GM06990 (cell line): Measurements from ENCODE around the gene AHRR.

ENCODE experiments used
- DNase-seq: peaks from one replicate; pipeline ENCODE4 v3.0.0-alpha.2; 2011; ENCODE audit not compliant: insufficient read length; ENCODE audit errors: extremely low read depth
- H3K27me3 ChIP-seq: replicated peaks from 2 replicates; pipeline ENCODE4 v1.6.0; 2011; ENCODE audit warnings: low read length; ENCODE audit not compliant: control insufficient read depth, insufficient read depth
- H3K36me3 ChIP-seq: 2 replicates; pipeline ENCODE4 v1.5.1; 2011; ENCODE audit warnings: low read length; ENCODE audit not compliant: control insufficient read depth, insufficient read depth
- H3K4me3 ChIP-seq: replicated peaks from 2 replicates; pipeline ENCODE4 v1.5.1; 2011; ENCODE audit warnings: low read depth, mild to moderate bottlenecking, control low read depth, low read length
- TF ChIP-seq, protein P1 (sequence below): IDR thresholded peaks from 2 replicates; pipeline ENCODE4 v1.5.1; 2011; ENCODE audit warnings: low read length, control low read depth, mild to moderate bottlenecking, inconsistent platforms; ENCODE audit not compliant: insufficient read depth, poor library complexity, severe bottlenecking

AHRR gene

DNA sequence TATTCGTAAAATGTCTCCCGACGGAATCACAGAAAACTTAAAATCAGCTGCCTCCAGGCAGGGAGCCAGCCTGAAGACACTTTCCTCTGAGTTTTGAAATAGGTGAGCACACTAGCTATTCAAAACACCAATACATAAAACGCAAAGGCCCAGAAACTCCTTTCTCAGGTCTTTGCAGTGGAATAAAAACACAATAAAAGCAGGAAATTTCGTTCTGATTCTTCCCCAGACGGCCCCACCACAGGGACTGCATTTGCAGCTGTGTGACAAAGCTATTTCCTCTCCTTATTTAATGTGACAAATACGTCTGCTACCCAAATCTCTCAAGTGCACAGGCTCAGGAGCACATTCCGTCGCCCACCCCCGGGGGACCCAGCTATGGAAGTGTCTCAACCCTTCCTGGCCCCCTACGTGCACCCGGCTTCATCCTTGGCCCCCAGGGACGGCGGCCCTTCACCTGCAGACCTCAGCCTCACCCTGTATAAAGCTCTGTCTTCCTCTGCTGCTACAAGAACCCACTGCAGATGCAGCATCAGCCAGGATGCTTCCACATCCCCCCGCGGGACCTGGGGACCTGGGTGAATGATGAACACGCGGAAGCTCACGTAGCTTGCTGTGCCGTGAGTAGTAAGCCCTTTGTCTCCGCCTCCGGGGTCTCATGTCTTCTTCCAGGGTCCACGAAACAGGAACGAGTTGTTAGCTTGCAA, 24.9 kb downstream of the AHRR start:
- peaks cover 24% of the 10 kb centered on the region for H3K36me3 ChIP-seq
- no peaks in the 10 kb centered on the region for H3K27me3 ChIP-seq
- TF ChIP-seq, protein P1, sequence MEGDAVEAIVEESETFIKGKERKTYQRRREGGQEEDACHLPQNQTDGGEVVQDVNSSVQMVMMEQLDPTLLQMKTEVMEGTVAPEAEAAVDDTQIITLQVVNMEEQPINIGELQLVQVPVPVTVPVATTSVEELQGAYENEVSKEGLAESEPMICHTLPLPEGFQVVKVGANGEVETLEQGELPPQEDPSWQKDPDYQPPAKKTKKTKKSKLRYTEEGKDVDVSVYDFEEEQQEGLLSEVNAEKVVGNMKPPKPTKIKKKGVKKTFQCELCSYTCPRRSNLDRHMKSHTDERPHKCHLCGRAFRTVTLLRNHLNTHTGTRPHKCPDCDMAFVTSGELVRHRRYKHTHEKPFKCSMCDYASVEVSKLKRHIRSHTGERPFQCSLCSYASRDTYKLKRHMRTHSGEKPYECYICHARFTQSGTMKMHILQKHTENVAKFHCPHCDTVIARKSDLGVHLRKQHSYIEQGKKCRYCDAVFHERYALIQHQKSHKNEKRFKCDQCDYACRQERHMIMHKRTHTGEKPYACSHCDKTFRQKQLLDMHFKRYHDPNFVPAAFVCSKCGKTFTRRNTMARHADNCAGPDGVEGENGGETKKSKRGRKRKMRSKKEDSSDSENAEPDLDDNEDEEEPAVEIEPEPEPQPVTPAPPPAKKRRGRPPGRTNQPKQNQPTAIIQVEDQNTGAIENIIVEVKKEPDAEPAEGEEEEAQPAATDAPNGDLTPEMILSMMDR: no peak
- DNase-seq: no peak
- H3K4me3 ChIP-seq: no peak overlapping the region

DNA sequence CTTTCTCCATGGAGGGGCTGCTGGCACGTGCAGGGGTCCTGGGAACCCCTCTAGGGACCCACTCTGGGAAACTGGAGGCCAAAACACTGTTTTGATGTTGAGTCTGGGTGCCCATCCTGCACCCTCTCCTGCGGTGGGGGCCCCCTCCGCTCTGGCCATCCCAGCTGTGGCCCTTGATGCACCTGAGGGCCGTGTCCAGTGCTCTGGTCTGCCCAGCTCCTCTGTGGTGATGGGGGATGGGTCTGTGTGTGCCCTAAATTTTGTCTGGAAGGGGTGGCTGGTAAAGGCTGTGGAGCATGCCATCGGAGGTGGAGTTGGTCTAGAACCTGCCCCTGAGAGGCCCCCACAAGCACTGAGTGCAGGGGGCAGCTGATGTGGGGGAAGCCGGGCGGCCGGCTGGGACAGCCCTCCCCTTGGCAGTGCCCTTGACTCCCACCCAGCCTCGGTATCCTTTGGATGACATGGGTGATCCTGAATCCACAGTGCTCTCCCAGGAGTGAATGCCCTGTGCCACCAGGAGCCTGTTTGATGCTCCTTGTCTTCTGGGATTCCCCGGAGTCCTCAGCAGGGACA, 26.3 kb downstream of the AHRR start:
- no peak for DNase-seq
- TF ChIP-seq, protein P1: no peak
- peaks cover 25% of the 10 kb centered on the region for H3K36me3 ChIP-seq
- H3K27me3 ChIP-seq: no peaks in the 10 kb centered on the region
- no peak overlapping the region for H3K4me3 ChIP-seq

DNA sequence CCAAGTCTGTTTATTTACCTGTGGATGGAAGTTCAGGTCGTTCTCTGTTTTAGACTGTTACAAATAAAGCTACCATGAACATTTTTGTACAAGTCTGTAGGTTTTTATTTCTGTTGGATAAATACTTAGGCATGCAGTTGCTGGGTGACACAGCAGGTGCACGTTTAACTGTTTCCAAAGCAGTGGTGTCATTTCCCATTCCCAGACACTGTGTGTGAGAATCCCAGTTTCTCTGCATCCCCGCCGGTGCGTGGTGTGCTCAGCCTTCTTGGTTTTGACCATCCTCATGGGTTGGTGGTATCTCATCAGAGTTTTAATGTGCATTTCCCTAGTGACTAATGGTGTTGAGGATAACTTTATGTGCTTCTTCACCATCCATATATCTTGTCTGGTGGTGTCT, 27.2 kb downstream of the AHRR start:
- TF ChIP-seq, protein P1: no peak
- Histone ChIP-seq H3K27me3 (no peaks in the 10 kb centered on the region), H3K4me3 (no peak overlapping the region), H3K36me3 (peaks cover 28% of the 10 kb centered on the region)
- no peak for DNase-seq

DNA sequence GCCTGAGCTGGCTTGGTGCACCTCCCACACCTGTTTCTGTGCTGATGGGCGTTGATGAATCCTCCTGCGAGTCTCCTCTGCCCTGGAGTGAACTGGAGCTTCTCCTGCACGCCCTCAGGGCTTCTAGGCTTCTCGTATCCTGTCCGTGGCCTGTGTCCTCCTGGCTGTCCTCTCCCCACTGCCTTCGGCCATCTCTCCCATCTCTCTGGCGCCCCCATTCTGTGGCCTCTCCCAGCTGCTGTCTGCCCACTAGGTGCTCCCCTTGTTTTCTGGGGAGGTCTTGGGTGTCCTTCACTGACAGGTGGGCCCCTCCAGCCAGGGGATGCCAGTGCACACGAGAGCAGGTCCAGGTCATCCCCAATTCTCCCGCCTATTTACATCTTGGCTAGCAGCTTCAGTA, 28.8 kb downstream of the AHRR start:
- Histone ChIP-seq H3K27me3 (no peaks in the 10 kb centered on the region), H3K4me3 (no peak overlapping the region), H3K36me3 (peaks cover 34% of the 10 kb centered on the region)
- no peak for DNase-seq
- TF ChIP-seq, protein P1: peak; percentile 44

DNA sequence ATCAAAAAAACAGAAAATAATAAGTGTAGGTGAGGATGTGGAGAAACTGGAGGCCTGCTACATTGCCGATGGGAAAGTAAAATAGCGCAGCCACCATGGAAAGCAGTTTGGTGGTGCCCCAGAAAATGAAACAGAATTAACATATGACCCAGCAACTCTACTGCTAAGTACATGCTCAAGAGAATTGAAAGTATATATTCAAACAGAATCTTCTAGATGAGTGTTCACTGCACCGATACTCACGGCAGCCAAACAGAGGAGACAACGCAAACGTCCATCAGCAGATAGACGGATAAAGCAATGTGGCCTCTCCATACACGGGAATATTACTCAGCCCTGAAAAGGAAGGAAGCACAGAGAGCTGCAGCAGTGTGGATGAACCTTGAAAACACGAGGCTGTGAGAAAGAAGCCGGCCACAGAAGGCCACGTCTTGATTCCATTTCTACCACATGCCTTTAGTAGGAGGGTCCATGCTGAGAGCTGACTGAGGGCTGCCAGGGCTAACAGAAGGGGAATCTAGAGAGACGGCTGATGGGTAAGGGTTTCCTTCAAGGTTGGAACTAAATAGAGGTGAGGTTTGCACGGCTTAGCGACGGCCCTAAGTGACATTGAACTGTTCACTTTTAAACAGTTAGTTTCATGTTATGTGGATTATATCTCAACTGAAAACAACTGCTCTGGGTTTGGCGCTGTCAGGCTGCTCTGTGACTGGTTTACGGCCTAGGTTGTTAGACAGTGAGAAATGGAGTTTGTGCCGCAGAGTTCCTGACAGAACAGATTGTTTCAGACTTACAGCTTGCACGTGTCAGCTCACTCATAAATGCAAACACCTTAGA, 29.8 kb downstream of the AHRR start:
- Histone ChIP-seq H3K4me3 (no peak overlapping the region), H3K36me3 (peaks cover 31% of the 10 kb centered on the region), H3K27me3 (no peaks in the 10 kb centered on the region)
- DNase-seq: no peak
- TF ChIP-seq, protein P1: no peak
